Neuron (in vitro differentiated cells): ENCODE data around the gene CAMSAP2.
"Not testable (repeated sequence)": the region's sequence is repeated elsewhere in the genome, so short reads cannot be mapped to it uniquely, and the experiment has no call there.

Source experiments
- H2AFZ ChIP-seq: one replicate; pipeline ENCODE4 v1.6.1; 2013; ENCODE audit warnings: low read depth, mild to moderate bottlenecking, inconsistent platforms, low read length, moderate library complexity
- H3K27me3 ChIP-seq: one replicate; pipeline ENCODE4 v1.6.1; 2013; ENCODE audit warnings: low read length; ENCODE audit not compliant: insufficient read depth
- H3K36me3 ChIP-seq: one replicate; pipeline ENCODE4 v1.6.1; 2013; ENCODE audit warnings: low read length; ENCODE audit not compliant: insufficient read depth
- H3K4me1 ChIP-seq: one replicate; pipeline ENCODE4 v1.6.1; 2013; ENCODE audit warnings: low read length; ENCODE audit not compliant: insufficient read depth
- H3K4me3 ChIP-seq: 2 replicates; pipeline ENCODE4 v1.5.1; 2013; ENCODE audit warnings: mild to moderate bottlenecking, low read length, moderate library complexity
- H3K9me3 ChIP-seq: one replicate; pipeline ENCODE4 v1.6.1; 2013; ENCODE audit warnings: low read length

The CAMSAP2 gene

DNA sequence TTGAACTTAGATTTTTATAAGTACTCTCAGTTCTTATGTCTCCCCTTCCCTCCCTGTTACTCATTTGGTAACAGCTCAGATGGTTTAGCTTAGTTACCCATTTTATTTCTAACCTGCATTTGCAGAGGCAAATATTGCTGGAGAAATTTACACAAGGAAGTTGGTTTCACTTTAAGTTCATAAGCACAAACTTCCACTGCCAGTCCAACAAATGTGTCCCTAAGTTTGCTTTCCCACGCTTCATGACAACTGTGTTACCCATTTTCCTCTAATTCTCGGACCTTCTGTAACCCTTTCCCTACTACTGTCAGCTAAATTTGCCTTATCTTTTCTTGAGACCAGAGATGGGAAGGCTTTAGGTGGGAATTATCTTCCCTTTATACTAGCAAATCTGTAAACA, 70.2 kb downstream of the CAMSAP2 start:
- peaks cover 53% of the 10 kb centered on the region for H3K36me3 ChIP-seq
- no peak overlapping the region for H2AFZ ChIP-seq
- H3K27me3 ChIP-seq = no peaks in the 10 kb centered on the region
- H3K4me3 ChIP-seq = no peak overlapping the region
- no peaks in the 10 kb centered on the region for H3K4me1 ChIP-seq
- no peaks in the 10 kb centered on the region for H3K9me3 ChIP-seq

DNA sequence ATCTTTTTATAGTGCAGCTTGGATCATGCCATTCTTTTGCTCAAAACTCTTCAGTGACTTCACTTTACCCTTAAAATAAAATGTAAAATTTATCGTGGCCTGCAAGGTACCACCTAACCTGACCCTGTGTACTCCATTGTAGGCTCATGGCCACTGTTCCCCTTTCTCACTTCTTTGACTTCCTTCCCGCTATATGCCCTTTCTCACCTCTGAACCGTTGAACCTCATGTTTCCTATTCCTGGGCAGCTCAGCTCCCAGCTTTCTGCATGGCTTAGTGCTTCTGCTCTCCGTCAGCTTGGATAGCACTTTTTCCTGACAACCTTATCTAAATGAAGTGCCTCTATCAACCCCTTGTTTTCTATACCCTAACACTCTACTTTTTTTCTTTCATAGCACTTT, 73.0 kb downstream of the CAMSAP2 start:
- no peaks in the 10 kb centered on the region for H3K9me3 ChIP-seq
- H3K36me3 ChIP-seq = peaks cover 63% of the 10 kb centered on the region

DNA sequence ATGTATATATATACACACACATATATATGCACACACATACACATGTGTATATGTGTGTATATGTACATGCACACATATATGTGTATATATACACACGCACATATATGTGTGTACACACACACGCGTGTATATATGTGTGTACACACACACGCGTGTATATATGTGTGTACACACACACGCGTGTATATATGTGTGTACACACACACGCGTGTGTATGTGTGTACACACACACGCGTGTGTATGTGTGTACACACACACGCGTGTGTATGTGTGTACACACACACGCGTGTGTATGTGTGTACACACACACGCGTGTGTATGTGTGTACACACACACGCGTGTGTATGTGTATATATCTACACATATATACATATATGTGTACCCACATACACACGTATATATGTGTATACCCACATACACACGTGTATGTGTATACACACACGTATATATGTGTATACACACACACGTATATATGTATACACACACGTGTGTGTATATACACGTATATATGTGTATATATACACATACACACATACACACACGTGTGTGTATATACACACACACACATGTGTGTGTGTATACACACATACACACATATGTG, 78.0 kb downstream of the CAMSAP2 start:
- not testable (repeated sequence) for H3K9me3 ChIP-seq, H3K4me1 ChIP-seq, H3K4me3 ChIP-seq, H2AFZ ChIP-seq, H3K27me3 ChIP-seq
- peaks cover 37% of the 10 kb centered on the region for H3K36me3 ChIP-seq

More for the DNA sequence above, 73.0 kb downstream of the CAMSAP2 start:
- no peaks in the 10 kb centered on the region for H3K27me3 ChIP-seq
- no peaks in the 10 kb centered on the region for H3K4me1 ChIP-seq
- H2AFZ ChIP-seq = no peak overlapping the region
- no peak overlapping the region for H3K4me3 ChIP-seq

DNA sequence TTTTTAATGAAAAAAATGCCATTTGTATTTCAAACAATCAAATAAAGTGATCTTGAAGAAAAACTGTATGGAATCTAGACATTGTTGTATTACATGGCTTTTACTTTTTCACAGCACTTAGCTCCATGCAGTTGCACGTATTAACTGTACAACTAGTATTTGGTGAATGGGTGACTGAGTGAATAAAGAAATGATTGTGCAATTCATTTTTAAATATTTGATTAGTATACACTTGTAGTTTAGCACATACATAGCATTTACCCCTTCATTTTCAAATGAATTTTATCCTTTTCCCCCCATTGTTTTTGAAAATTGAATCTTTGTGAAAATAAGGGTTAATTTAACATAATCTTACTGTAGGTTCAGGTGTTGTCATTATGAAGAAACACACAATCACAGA, 79.6 kb downstream of the CAMSAP2 start:
- Histone ChIP-seq H3K36me3 (peaks cover 28% of the 10 kb centered on the region), H2AFZ (no peak overlapping the region), H3K27me3 (no peaks in the 10 kb centered on the region), H3K9me3 (no peaks in the 10 kb centered on the region), H3K4me1 (no peaks in the 10 kb centered on the region), H3K4me3 (no peak overlapping the region)

DNA sequence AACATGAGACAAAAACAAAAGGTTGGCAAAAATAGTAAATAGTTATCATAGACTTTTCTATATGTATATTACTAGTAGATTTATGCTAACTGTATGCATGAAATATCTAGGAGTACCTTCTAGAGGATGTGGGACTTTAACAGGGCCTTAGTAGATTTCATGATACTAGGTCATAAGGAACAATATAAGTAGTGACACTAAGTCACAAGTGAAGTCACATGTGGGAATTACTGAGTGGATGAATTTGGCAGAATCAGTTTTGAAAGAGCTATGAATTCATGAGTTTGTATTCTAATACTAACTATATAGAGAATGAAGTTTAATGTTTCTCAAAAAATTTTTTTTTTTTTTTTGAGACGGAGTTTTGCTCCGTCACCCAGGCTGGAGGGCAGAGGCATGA, 81.0 kb downstream of the CAMSAP2 start:
- Histone ChIP-seq H2AFZ (no peak overlapping the region), H3K4me1 (no peaks in the 10 kb centered on the region), H3K27me3 (no peaks in the 10 kb centered on the region), H3K9me3 (no peaks in the 10 kb centered on the region), H3K36me3 (peaks cover 24% of the 10 kb centered on the region), H3K4me3 (no peak overlapping the region)

DNA sequence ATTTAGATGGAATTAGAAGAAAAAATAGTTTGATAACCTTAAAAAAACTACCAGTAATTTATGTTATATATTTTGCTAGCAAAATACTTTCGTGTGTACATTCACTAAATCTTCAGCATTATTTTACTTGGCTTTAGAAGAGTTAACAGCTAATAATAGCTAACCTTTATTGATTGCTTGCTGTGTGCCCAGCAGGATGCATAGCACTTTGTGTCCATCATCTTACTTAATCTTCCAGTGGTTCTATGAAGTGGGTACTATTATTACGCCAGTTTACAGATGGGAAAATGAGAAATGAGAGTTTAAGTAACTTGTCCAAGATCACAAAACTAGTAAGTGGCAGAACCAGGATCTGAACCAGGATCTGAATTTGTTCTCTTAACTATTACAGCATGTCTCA, 92.4 kb downstream of the CAMSAP2 start:
- H2AFZ ChIP-seq = no peak overlapping the region
- H3K36me3 ChIP-seq = peaks cover 20% of the 10 kb centered on the region
- no peaks in the 10 kb centered on the region for H3K27me3 ChIP-seq
- H3K4me1 ChIP-seq = no peaks in the 10 kb centered on the region
- no peak overlapping the region for H3K4me3 ChIP-seq
- peaks cover 2% of the 10 kb centered on the region for H3K9me3 ChIP-seq

DNA sequence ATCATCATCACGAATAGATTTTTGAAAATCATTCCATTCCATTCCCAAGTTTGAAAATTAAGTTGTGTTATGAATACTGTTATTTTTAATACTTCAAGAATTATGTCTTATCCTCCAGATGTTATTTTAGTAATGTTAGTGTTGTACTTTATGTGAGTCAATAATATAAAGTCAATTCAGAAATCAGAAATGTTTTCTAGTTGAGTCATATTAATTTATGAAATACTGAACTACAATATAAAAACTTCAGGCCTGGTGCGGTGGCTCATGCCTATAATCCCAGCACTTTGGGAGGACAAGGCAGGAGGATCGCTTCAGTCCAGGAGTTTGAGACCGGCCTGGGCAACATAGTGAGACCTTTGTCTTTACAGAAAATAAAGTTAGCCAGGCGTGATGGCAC, 95.7 kb downstream of the CAMSAP2 start:
- Histone ChIP-seq H3K36me3 (peaks cover 30% of the 10 kb centered on the region), H2AFZ (no peak overlapping the region), H3K4me3 (no peak overlapping the region), H3K4me1 (no peaks in the 10 kb centered on the region), H3K9me3 (peaks cover 8% of the 10 kb centered on the region), H3K27me3 (no peaks in the 10 kb centered on the region)

DNA sequence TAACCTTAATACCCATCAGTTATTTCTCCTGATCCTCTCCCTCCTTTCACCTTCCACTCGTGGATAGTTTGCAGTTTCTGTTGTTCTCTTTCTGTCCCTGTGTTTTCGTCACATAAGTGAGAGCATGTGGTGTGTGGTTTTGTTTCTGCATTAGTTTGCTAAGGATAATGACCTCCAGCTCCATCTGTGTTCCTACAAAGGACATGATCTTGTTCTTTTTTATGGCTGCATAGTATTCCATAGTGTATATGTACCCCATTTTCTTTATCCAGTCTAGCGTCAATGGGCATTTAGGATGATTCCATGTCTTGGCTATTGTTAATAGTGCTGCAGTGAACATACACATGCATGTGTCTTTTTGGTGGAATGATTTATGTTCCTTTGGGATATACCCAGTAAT, 97.5 kb downstream of the CAMSAP2 start:
- no peak overlapping the region for H3K4me3 ChIP-seq
- no peaks in the 10 kb centered on the region for H3K27me3 ChIP-seq
- H3K36me3 ChIP-seq = peaks cover 34% of the 10 kb centered on the region
- no peaks in the 10 kb centered on the region for H3K4me1 ChIP-seq
- H3K9me3 ChIP-seq = peaks cover 8% of the 10 kb centered on the region
- no peak overlapping the region for H2AFZ ChIP-seq

DNA sequence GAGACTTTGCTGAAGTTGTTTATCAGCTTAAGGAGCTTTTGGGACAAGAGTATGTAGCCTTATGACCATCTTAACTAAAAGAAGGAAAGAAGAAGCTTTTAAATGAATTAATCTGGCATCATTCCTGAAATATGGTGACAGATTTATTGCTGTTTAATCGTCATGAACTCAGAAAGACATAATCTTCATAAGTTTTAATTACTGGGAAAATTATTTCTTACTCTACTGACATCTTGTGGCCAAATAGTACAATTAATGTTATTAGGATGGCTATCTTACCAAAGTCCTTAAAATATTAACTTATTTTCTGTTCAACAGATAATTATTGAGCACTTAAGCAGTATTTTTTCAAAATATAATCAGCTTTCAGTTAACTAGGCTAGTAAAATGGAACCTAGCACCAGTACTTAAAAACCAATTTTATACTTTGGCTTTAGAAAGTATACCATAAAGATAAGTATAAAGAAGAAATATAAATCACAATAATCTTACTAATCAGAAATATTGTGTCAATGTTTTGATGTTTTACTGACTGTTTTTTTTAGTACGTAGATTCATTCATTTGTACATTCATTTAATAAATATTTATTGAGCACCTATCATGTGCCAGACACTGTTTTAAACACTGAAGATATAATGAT, 99.4 kb downstream of the CAMSAP2 start:
- no peak overlapping the region for H3K4me3 ChIP-seq
- peaks cover 47% of the 10 kb centered on the region for H3K36me3 ChIP-seq
- no peaks in the 10 kb centered on the region for H3K27me3 ChIP-seq
- H2AFZ ChIP-seq = no peak overlapping the region
- peaks cover 8% of the 10 kb centered on the region for H3K9me3 ChIP-seq
- no peaks in the 10 kb centered on the region for H3K4me1 ChIP-seq

DNA sequence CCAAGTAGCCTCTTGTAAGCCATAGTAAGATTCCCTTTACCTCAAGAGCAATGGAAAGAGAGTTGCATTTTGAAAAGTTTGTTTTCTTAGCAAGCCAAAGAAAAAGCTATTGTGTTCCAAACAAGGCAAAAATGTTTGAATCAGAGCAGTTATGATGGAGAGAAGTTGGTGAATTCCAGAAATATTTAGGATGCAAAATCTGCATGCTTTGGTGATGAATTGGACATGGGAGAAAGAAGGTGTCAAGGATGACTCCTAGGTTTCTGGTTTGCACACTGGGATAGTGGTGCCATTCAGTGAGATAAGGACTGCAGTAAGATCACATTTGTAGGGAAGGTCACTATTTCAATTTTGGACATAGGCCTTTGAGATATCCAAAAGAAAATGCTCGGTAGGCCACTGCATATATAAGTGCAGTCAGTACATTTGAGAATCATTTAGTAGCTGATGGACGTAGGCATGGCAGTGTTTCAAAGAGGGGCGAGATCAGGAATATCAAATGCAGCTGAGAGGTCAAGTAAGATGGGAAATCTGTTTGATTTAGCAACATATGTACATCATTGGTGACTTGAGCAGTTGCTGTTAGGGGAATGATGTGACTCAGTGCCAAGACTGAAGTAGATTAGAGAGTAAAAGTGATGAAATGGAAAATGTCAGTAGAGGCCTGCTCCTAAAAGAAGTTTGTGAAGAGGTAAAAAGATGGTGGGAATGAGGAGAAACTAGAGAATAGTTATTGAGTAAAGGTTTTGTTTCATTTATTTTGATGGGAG, 100.2 kb downstream of the CAMSAP2 start:
- no peak overlapping the region for H3K4me3 ChIP-seq
- H3K27me3 ChIP-seq = no peaks in the 10 kb centered on the region
- H2AFZ ChIP-seq = no peak overlapping the region
- H3K9me3 ChIP-seq = peaks cover 8% of the 10 kb centered on the region
- H3K36me3 ChIP-seq = peaks cover 47% of the 10 kb centered on the region
- H3K4me1 ChIP-seq = no peaks in the 10 kb centered on the region

DNA sequence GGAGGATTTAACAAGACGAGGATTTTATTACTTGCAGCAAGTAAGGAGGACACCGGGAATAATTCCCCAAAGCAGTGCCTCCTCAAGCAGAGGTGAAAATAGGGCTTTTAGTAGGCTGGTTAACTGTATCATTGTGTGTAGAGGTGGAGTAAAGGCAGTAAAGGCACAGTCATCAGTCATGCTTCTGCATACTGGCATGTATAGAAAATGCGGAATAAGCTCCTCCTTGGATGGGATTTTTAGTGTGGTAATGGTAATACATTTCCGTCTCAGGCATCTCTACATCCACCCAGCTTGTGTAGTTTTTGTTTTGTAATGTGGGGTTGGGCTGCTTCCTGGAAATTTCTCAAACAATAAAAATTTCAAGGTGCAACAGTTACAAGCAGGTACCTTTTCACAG, 106.7 kb downstream of the CAMSAP2 start:
- H3K36me3 ChIP-seq = peaks cover 58% of the 10 kb centered on the region
- H3K4me1 ChIP-seq = peaks cover 22% of the 10 kb centered on the region
- H3K9me3 ChIP-seq = peaks cover 9% of the 10 kb centered on the region
- H3K27me3 ChIP-seq = no peaks in the 10 kb centered on the region
- H2AFZ ChIP-seq = no peak overlapping the region
- H3K4me3 ChIP-seq = no peak overlapping the region

DNA sequence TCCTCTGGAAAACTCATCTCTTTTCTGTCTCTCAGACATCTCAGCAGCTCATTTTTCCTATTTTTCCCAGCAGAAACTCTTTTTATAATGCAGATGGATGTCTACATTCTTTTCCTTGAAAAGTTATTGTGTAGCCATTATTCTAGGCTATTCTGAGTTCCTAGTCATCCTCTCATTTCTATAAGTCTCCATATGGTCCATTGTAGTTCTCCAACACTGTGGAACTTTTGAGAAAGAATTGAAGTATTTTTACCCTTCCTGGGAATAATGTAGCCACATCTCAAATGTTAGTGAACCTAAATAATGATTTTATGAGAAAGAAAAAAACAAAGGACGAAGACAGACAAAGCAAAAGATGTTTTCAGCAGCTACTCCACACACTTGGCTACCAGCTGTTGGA, 107.7 kb downstream of the CAMSAP2 start:
- H3K9me3 ChIP-seq = peaks cover 9% of the 10 kb centered on the region
- H3K4me1 ChIP-seq = peaks cover 22% of the 10 kb centered on the region
- no peak overlapping the region for H3K4me3 ChIP-seq
- no peaks in the 10 kb centered on the region for H3K27me3 ChIP-seq
- H3K36me3 ChIP-seq = peaks cover 64% of the 10 kb centered on the region
- no peak overlapping the region for H2AFZ ChIP-seq

DNA sequence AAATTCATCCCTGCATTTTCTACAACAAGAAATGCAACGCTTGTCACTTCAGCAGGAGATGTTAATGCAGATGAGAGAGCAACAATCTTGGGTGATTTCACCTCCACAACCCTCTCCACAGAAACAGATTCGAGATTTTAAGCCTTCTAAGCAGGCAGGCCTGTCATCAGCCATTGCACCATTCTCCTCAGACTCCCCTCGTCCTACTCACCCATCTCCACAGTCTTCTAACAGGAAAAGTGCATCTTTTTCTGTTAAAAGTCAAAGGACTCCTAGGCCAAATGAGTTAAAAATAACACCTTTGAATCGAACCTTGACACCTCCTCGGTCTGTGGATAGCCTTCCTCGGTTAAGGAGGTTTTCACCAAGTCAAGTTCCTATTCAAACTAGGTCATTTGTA, 110.7 kb downstream of the CAMSAP2 start:
- Histone ChIP-seq H3K36me3 (peaks cover 63% of the 10 kb centered on the region), H3K27me3 (no peaks in the 10 kb centered on the region), H2AFZ (no peak overlapping the region), H3K4me1 (peaks cover 22% of the 10 kb centered on the region), H3K9me3 (peaks cover 9% of the 10 kb centered on the region), H3K4me3 (no peak overlapping the region)
